Suprapubic skin (tissue), 4 donors: Measurements from ENCODE around the gene ARFGAP1. TPM values are rescaled to one million over a fixed set of nuclear protein-coding genes. Genes with fewer than 3 reads are reported as not detected.

ENCODE experiments used
- DNase-seq, 2 donors: peaks; one replicate each; pipeline ENCODE4 v3.0.0-alpha.2; 2019; ENCODE audit warnings: low spot score in 2 of 2
- H3K27ac ChIP-seq: fragments of 200-600 bp; sonication (generic); one replicate; pipeline ENCODE4 v1.5.1; 2019
- H3K27me3 ChIP-seq: fragments of 200-600 bp; sonication (generic); one replicate; pipeline ENCODE4 v1.5.1; 2019
- H3K36me3 ChIP-seq: fragments of 200-600 bp; sonication (generic); one replicate; pipeline ENCODE4 v1.5.1; 2019
- H3K4me1 ChIP-seq: fragments of 200-600 bp; sonication (generic); one replicate; pipeline ENCODE4 v1.5.1; 2019
- H3K4me3 ChIP-seq: fragments of 200-600 bp; sonication (generic); one replicate; pipeline ENCODE4 v1.5.1; 2019; ENCODE audit warnings: mild to moderate bottlenecking
- H3K9me3 ChIP-seq: fragments of 200-600 bp; sonication (generic); one replicate; pipeline ENCODE4 v1.5.1; 2019
- EP300 ChIP-seq: sonication (generic); formaldehyde crosslinking; IDR thresholded peaks from one replicate; pipeline ENCODE4 v1.6.1; 2017; ENCODE audit warnings: antibody characterized with exemption
- POLR2A ChIP-seq, 2 donors: fragments of 450-650 bp; IDR thresholded peaks; one replicate each; pipeline ENCODE4 v1.6.1; 2017; ENCODE audit warnings: antibody characterized with exemption in 2 of 2, mild to moderate bottlenecking in 2 of 2, moderate library complexity in 2 of 2
- POLR2AphosphoS5 ChIP-seq, 3 donors: sonication (generic); formaldehyde crosslinking; IDR thresholded peaks; one replicate each; pipeline ENCODE4 v1.6.1; 2017; ENCODE audit warnings: antibody characterized with exemption in 3 of 3
- WGBS: methylation state at CpG from one replicate; pipeline ENCODE4 v1.1.5; 2018; 5-methylcytosine and 5-hydroxymethylcytosine counted together
- total RNA-seq, 4 donors: library from RNA; depleted of rRNA; stranded (reverse); fragments of >200 nt; gene quantifications; one replicate each; pipeline ENCODE4 v1.1.0, GENCODE V29; 2016
- TF ChIP-seq, protein P1 (sequence below), 2 donors: fragments of 200-600 bp in 1 of 2; fragments of 450-650 bp in 1 of 2; sonication (generic) in 1 of 2; IDR thresholded peaks; one replicate each; pipeline ENCODE4 v1.5.1; 2016 to 2019; ENCODE audit warnings: antibody characterized with exemption in 2 of 2, mild to moderate bottlenecking in 1 of 2, moderate library complexity in 1 of 2

The ARFGAP1 gene
- total RNA-seq, 4 donors from 2014 or later, result 38.6 to 84.9 (median 43.4) TPM

DNA sequence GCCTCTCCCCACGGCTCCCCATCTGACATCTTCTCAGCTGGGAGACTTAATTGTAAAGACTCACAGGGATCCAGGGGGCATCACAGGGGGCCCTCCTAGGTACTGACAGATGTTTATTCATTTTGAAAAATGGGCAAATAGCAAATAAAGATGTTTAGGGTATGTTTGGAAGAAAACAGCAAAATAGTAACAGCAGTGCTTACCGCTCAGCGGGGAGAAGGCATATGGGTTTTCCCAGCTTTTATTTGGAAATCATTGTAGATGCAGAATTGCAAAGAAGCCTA, 39.6 kb upstream of the ARFGAP1 start:
- no peak overlapping the region for H3K27ac ChIP-seq
- H3K27me3 ChIP-seq, result peaks cover 38% of the 10 kb centered on the region
- DNase-seq, result no peak
- H3K4me3 ChIP-seq, result no peak overlapping the region
- peaks cover 2% of the 10 kb centered on the region for H3K4me1 ChIP-seq
- H3K9me3 ChIP-seq, result no peaks in the 10 kb centered on the region
- TF ChIP-seq, protein P1, sequence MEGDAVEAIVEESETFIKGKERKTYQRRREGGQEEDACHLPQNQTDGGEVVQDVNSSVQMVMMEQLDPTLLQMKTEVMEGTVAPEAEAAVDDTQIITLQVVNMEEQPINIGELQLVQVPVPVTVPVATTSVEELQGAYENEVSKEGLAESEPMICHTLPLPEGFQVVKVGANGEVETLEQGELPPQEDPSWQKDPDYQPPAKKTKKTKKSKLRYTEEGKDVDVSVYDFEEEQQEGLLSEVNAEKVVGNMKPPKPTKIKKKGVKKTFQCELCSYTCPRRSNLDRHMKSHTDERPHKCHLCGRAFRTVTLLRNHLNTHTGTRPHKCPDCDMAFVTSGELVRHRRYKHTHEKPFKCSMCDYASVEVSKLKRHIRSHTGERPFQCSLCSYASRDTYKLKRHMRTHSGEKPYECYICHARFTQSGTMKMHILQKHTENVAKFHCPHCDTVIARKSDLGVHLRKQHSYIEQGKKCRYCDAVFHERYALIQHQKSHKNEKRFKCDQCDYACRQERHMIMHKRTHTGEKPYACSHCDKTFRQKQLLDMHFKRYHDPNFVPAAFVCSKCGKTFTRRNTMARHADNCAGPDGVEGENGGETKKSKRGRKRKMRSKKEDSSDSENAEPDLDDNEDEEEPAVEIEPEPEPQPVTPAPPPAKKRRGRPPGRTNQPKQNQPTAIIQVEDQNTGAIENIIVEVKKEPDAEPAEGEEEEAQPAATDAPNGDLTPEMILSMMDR (IDR thresholded peaks at IDR 0.05), result no peak
- no peak for TF ChIP-seq POLR2AphosphoS5 (IDR thresholded peaks at IDR 0.05)
- no peak for TF ChIP-seq POLR2A (IDR thresholded peaks at IDR 0.05)
- TF ChIP-seq EP300, result no peak
- WGBS, result 89% methylated on average over 2 of the region's 3 CpGs
- no peaks in the 10 kb centered on the region for H3K36me3 ChIP-seq

DNA sequence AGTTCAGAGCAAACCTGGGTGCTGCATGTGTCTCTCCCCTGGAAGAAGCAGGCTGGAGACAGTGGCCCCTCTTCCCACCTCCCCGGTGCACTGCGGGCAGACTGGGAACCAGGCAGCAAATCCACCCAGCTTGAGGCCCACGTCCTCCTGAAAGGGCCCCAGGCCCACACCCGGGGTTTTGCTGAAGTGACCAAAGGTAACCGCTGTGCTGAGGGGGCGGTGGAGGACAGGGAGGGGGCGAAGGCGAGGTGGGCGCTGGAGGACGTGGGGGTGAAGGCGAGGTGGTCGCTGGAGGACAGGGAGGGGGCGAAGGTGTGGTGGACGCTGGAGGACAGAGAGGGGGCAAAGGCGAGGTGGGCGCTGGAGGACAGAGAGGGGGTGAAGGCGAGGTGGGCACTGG, 38.7 kb upstream of the ARFGAP1 start:
- Histone ChIP-seq H3K27ac (no peak overlapping the region), H3K4me3 (no peak overlapping the region), H3K36me3 (no peaks in the 10 kb centered on the region), H3K9me3 (no peaks in the 10 kb centered on the region), H3K27me3 (peaks cover 35% of the 10 kb centered on the region), H3K4me1 (peaks cover 10% of the 10 kb centered on the region)
- DNase-seq, result no peak
- 85% methylated on average over 13 of the region's 17 CpGs for WGBS
- TF ChIP-seq, protein P1 (IDR thresholded peaks at IDR 0.05), result no peak
- no peak for TF ChIP-seq EP300

DNA sequence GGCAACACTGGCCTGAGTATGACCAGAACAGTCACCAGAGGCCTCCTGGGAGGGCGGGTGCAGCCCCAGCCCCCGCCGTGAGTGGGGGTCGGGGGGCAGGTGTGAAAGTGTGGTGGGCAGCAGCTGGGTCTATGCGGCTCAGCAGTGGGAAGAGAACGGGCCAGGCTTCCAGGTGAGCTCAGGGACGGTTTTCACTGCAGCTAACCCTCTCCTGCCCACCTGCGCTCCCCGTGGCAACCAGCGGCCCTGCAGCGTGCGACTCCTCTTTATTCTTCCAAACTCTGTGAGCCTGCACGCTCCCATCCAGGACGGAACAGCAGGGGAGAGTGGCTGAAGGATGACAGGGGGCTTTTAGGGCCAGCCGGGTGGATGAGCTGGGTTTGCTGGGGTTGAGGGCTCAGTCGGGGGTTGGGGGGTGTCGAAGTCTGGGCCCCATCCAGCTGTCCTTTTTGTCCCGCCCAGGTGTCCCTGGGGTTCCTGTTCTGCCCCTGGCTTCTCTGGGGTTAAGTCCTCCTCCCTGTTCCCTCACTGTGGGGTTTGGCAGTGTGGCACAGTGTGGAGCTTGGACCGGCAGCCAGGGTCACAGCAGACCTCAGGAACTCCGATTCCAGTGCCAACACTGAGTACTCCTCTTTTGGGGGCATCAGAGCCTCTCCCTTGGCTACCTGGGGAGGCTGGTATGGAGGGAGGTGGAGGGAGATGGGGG, 37.8 kb upstream of the ARFGAP1 start:
- no peaks in the 10 kb centered on the region for H3K36me3 ChIP-seq
- H3K4me3 ChIP-seq, result no peak overlapping the region
- peaks cover 10% of the 10 kb centered on the region for H3K4me1 ChIP-seq
- WGBS, result 21% methylated on average over 15 of the region's 20 CpGs
- DNase-seq, result no peak
- peaks cover 28% of the 10 kb centered on the region for H3K27me3 ChIP-seq
- H3K27ac ChIP-seq, result no peak overlapping the region
- TF ChIP-seq EP300 (no peak), POLR2AphosphoS5 (IDR thresholded peaks at IDR 0.05) (no peak), POLR2A (IDR thresholded peaks at IDR 0.05) (no peak)
- TF ChIP-seq, protein P1 (IDR thresholded peaks at IDR 0.05), result peak; percentile 8 to 68
- H3K9me3 ChIP-seq, result no peaks in the 10 kb centered on the region

DNA sequence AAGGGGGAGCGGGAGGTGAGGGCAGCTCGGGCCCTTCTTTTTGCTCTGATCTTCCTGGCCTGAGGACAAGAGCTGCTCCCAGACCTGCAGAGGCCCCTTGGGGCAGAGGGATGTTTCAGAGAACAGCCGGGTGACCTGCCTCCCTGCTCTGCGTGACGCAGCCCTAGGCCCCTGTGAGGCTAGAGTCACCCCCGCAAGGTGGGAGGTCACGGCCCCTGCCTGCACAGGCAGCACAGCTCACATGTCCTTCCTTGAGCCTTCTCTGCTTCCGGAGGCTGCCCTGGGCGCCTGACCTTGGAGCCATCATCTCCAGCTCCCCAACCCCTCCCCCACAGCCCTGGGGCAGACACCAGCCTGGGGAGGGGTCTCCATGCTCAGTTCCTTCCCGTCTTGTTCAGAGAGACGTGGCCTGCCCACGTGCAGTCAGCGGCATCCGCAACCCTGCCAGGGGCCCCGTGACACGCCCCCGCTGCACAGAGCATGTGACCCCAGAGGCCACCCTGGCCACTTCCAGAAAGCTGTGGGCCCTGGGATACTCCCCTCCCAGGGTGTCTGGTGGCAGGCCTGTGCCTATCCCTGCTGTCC, 37.1 kb upstream of the ARFGAP1 start, which contains the start of gene BIRC7:
Gene BIRC7 (plus strand): TSS at position 507 of the 585 bp plus-strand sequence. CDS start 192 bp downstream, outside the sequence.
- Histone ChIP-seq H3K27ac (no peak within 1 kb of the TSS), H3K36me3 (no peaks in the 10 kb centered on the region), H3K27me3 (peaks cover 25% of the 10 kb centered on the region), H3K4me3 (no peak within 1 kb of the TSS), H3K4me1 (peaks cover 10% of the 10 kb centered on the region), H3K9me3 (no peaks in the 10 kb centered on the region)
- TF ChIP-seq POLR2A (IDR thresholded peaks at IDR 0.05) (no peak), POLR2AphosphoS5 (IDR thresholded peaks at IDR 0.05) (no peak)
- TF ChIP-seq, protein P1 (IDR thresholded peaks at IDR 0.05), result no peak
- WGBS, result 34% methylated on average over 12 of the region's 17 CpGs
- no peak for DNase-seq

DNA sequence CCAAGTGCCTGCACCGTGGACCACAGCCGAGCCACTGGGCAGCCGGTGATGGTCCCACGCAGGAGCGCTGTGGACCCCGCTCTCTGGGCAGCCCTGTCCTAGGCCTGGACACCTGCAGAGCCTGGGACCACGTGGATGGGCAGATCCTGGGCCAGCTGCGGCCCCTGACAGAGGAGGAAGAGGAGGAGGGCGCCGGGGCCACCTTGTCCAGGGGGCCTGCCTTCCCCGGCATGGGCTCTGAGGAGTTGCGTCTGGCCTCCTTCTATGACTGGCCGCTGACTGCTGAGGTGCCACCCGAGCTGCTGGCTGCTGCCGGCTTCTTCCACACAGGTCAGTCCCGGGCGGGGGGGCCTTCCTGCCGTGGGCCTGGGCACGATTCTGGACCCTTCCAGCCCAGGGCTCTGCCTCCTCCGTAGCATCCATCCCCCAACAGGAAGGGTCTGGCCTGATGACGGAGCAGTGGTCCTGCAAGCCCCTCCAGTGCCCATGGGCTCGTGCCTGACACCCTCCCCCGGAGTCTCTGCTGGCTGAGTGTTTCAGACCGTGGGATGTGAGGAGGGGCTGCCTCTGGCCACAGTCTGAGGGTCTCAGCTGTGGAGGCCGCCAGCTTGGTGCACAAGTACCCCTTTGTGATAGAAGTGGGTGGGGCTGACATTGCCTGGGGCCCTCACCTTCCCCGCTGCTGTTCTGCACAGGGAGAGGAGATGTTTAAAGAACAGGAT, 36.3 kb upstream of the ARFGAP1 start:
- TF ChIP-seq POLR2AphosphoS5 (IDR thresholded peaks at IDR 0.05) (no peak), EP300 (no peak), POLR2A (IDR thresholded peaks at IDR 0.05) (no peak)
- TF ChIP-seq, protein P1 (IDR thresholded peaks at IDR 0.05), result no peak
- Histone ChIP-seq H3K4me3 (no peak overlapping the region), H3K27me3 (peaks cover 25% of the 10 kb centered on the region), H3K27ac (no peak overlapping the region), H3K36me3 (no peaks in the 10 kb centered on the region), H3K4me1 (peaks cover 10% of the 10 kb centered on the region), H3K9me3 (no peaks in the 10 kb centered on the region)
- 72% methylated on average over 3 of the region's 26 CpGs for WGBS
- DNase-seq, result no peak
